GM23248 (cell line): Measurements from ENCODE around the gene QKI.
"Not testable (repeated sequence)": the region's sequence is repeated elsewhere in the genome, so short reads cannot be mapped to it uniquely, and the experiment has no call there.

Experiments used
- EZH2 ChIP-seq: fragments of 200-600 bp; sonication (generic); IDR thresholded peaks from 2 replicates; pipeline ENCODE4 v1.6.1; 2018; ENCODE audit warnings: antibody characterized with exemption, mild to moderate bottlenecking; ENCODE audit not compliant: insufficient read depth, poor library complexity, severe bottlenecking
- EZH2phosphoT487 ChIP-seq: fragments of 200-600 bp; sonication (generic); IDR thresholded peaks from 2 replicates; pipeline ENCODE4 v1.6.1; 2018; ENCODE audit warnings: antibody characterized with exemption, moderate library complexity, mild to moderate bottlenecking, low read depth; ENCODE audit not compliant: insufficient read depth

DNA sequence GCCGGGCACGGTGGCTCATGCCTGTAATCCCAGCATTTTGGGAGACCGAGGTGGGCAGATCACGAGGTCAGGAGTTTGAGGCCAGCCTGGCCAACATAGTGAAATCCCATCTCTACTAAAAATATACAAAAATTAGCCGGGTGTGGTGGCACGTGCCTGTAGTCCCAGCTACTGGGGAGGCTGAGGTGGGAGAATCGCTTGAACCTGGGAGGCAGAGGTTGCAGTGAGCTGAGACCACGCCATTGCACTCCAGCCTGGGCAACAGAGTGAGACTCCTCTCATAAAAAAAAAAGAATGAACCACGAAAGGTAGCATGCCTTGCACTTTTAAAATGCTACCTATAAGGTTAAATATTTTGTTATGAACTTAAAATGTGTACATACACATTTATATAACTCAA, 19.0 kb downstream of the QKI start:
- TF ChIP-seq EZH2phosphoT487, EZH2: not testable (repeated sequence)
